Kidney (tissue), 14 donors: ENCODE measurements around the gene GOT2. TPM values are rescaled to one million over a fixed set of nuclear protein-coding genes. Genes with fewer than 3 reads are reported as not detected.
"Not testable (repeated sequence)": the region's sequence is repeated elsewhere in the genome, so short reads cannot be mapped to it uniquely, and the experiment has no call there.

Experiments
- DNase-seq, 5 donors: peaks; one replicate each; pipeline ENCODE4 v3.0.0-alpha.2; 2013 to 2020
- FAIRE-seq: peaks from 2 replicates; lab custom pipeline; 2012; peaks lifted over from hg19 to GRCh38; lab: Jason Lieb, UNC
- H3K27ac ChIP-seq, 2 donors: one replicate each; pipeline ENCODE4 v1.7.0; 2013; ENCODE audit warnings: low read depth in 2 of 2, low read length in 2 of 2, inconsistent platforms in 1 of 2
- H3K27me3 ChIP-seq: one replicate; pipeline ENCODE4 v1.7.1; 2013; ENCODE audit warnings: low read length, inconsistent platforms; ENCODE audit not compliant: control insufficient read depth, insufficient read depth
- H3K36me3 ChIP-seq, 3 donors: one replicate each; pipeline versions ENCODE4 v1.7.0 to v1.7.1; 2013; ENCODE audit warnings: low read length in 3 of 3, control low read depth in 1 of 3, inconsistent platforms in 1 of 3; ENCODE audit not compliant: insufficient read depth in 3 of 3, control insufficient read depth in 2 of 3
- H3K4me1 ChIP-seq, 3 donors: one replicate each; pipeline versions ENCODE4 v1.7.0 to v1.7.1; 2013; ENCODE audit warnings: low read length in 3 of 3, inconsistent platforms in 1 of 3, low read depth in 1 of 3; ENCODE audit not compliant: control insufficient read depth in 2 of 3, insufficient read depth in 2 of 3
- H3K4me3 ChIP-seq, 3 donors: one replicate each; pipeline versions ENCODE4 v1.7.0 to v1.8.1; 2013; ENCODE audit warnings: low read length in 3 of 3, control low read depth in 1 of 3, inconsistent platforms in 1 of 3
- H3K9ac ChIP-seq, 3 donors: one replicate each; pipeline versions ENCODE4 v1.7.0 to v1.7.1; 2013; ENCODE audit warnings: low read length in 3 of 3, control low read depth in 1 of 3, inconsistent platforms in 1 of 3
- H3K9me3 ChIP-seq, 3 donors: one replicate each; pipeline versions ENCODE4 v1.7.0 to v1.7.1; 2013; ENCODE audit warnings: low read length in 3 of 3, control low read depth in 1 of 3, inconsistent platforms in 1 of 3; ENCODE audit not compliant: control insufficient read depth in 2 of 3, insufficient read depth in 1 of 3
- CTCF ChIP-seq: IDR thresholded peaks from 3 replicates; pipeline ENCODE4 v1.5.1; 2012; ENCODE audit warnings: mild to moderate bottlenecking, moderate library complexity, borderline replicate concordance; ENCODE audit not compliant: insufficient read depth; ENCODE audit errors: extremely low read depth
- intact Hi-C: fragments of 100-400 bp; cut with DNase I; formaldehyde crosslinking; loops from one replicate; pipeline ENCODE4 v1.11.1; 2022
- polyA plus RNA-seq: library from polyadenylated mRNA; stranded (reverse); fragments of 350-450 nt; fragmentation: Illumina TruSeq; extraction: RNeasy Lipid Tissue Mini Kit (QIAGEN cat#74804); gene quantifications from one replicate; pipeline ENCODE4 v1.2.3, GENCODE V29; 2014; ENCODE audit warnings: low read depth, low replicate concordance; ENCODE audit not compliant: insufficient read depth
- total RNA-seq: library from RNA; stranded (reverse); fragmentation: NEBNext Ultra II Directional; extraction: Animal tissue kit (Norgen Biotek cat#: 25700); gene quantifications from one replicate; pipeline ENCODE4 v1.2.1, GENCODE V29; 2021
- donor health status: control.
- donor health status: control.
- donor health status: control.
- donor health status: control.
- donor health status: control.
- donor health status: DM: yes; HTN: yes; CAD: no.
- donor health status: Normal renal cell carcinoma (clear cell type).

The GOT2 gene
- total and polyA plus RNA-seq, 2 donors from 2014 or later = 81.4 to 160 TPM

GRCh38 chr16:58741976-58742375 is 7.9 kb upstream of the GOT2 start:
- H3K36me3 ChIP-seq = no peaks in the 10 kb centered on the region
- H3K27me3 ChIP-seq = no peaks in the 10 kb centered on the region
- H3K9me3 ChIP-seq = no peaks in the 10 kb centered on the region
- H3K27ac ChIP-seq = no peak overlapping the region
- DNase-seq (no peak), FAIRE-seq (no peak)
- intact Hi-C loops = no loop called here
- no peak for TF ChIP-seq CTCF
- no peaks in the 10 kb centered on the region for H3K4me1 ChIP-seq
- no peak overlapping the region for H3K4me3 ChIP-seq
- no peak overlapping the region for H3K9ac ChIP-seq

GRCh38 chr16:58741166-58741565 is 7.0 kb upstream of the GOT2 start:
- intact Hi-C loops = no loop called here
- no peaks in the 10 kb centered on the region for H3K27me3 ChIP-seq
- no peak for FAIRE-seq
- no peak for TF ChIP-seq CTCF
- no peaks in the 10 kb centered on the region for H3K9me3 ChIP-seq
- no peak overlapping the region for H3K4me3 ChIP-seq
- no peaks in the 10 kb centered on the region for H3K4me1 ChIP-seq
- H3K36me3 ChIP-seq = no peaks in the 10 kb centered on the region
- DNase-seq = no peak
- H3K9ac ChIP-seq = no peak overlapping the region
- no peak overlapping the region for H3K27ac ChIP-seq

GRCh38 chr16:58738672-58739296 is 4.7 kb upstream of the GOT2 start:
- FAIRE-seq = no peak

GRCh38 chr16:58736341-58736740 is 2.2 kb upstream of the GOT2 start:
- intact Hi-C loops, H3K9me3 ChIP-seq, FAIRE-seq, H3K4me3 ChIP-seq, H3K27ac ChIP-seq, H3K36me3 ChIP-seq, H3K9ac ChIP-seq, H3K27me3 ChIP-seq, DNase-seq: not testable (repeated sequence)
- peaks cover 0 to 23% (median 6%) of the 10 kb centered on the region in 3 donors for H3K4me1 ChIP-seq

More at GRCh38 chr16:58738672-58739296, 4.7 kb upstream of the GOT2 start:
- DNase-seq = no peak
- Histone ChIP-seq H3K36me3 (no peaks in the 10 kb centered on the region), H3K4me3 (no peak overlapping the region), H3K9me3 (no peaks in the 10 kb centered on the region), H3K27me3 (no peaks in the 10 kb centered on the region), H3K9ac (no peak overlapping the region), H3K4me1 (peaks cover 0 to 6% (median 0%) of the 10 kb centered on the region in 3 donors), H3K27ac (no peak overlapping the region)
- TF ChIP-seq CTCF = no peak
- intact Hi-C loops = no loop called here
